ENCODE measurements around the gene TEX2. TPM values are rescaled to one million over a fixed set of nuclear protein-coding genes. Genes with fewer than 3 reads are reported as not detected.
A peak's percentile ranks its signal among the peaks of the same experiment; 100 is the strongest.

TEX2 gene
- total and polyA plus RNA-seq, 2 of the 13 experiments (the other 11 are each of a cell fraction or from before 2014, with no cell fraction given), result 21.4 to 37.7 TPM

GRCh38 chr17:64187093-64187895, 75.8 kb downstream of the TEX2 start (continued):
- TF ChIP-seq IKZF4 (CRISPR knock-in tag; IDR thresholded peaks at IDR 0.05; ENCODE audit: borderline replicate concordance, low read depth, not compliant biosample characterization) (no peak), SAFB2 (CRISPR knock-in tag; IDR thresholded peaks at IDR 0.05; ENCODE audit: borderline replicate concordance, low read depth) (peak; percentile 62; the same call in 1 of the 2 replicates), BATF2 (CRISPR knock-in tag; IDR thresholded peaks at IDR 0.05) (no peak), MYPOP (CRISPR knock-in tag; IDR thresholded peaks at IDR 0.05) (peak; percentile 62; the same call in 1 of the 2 replicates), GTF2F1 (IDR thresholded peaks at IDR 0.05; ENCODE audit: low read length) (no peak), PRDM4 (CRISPR knock-in tag; IDR thresholded peaks at IDR 0.05; ENCODE audit: borderline replicate concordance) (no peak), MATR3 (CRISPR knock-in tag; IDR thresholded peaks at IDR 0.05) (no peak), LBX2 (CRISPR knock-in tag; IDR thresholded peaks at IDR 0.05; ENCODE audit: borderline replicate concordance) (no peak), TRAFD1 (CRISPR knock-in tag; IDR thresholded peaks at IDR 0.05; ENCODE audit: borderline replicate concordance) (peak; percentile 85; the same call in 1 of the 2 replicates), ZMYM3 (CRISPR knock-in tag; IDR thresholded peaks at IDR 0.05) (no peak), ZNF703 (CRISPR knock-in tag; IDR thresholded peaks at IDR 0.05; ENCODE audit: borderline replicate concordance) (no peak), ZFP36L1 (CRISPR knock-in tag; IDR thresholded peaks at IDR 0.05) (no peak), CHD2 (IDR thresholded peaks at IDR 0.05; ENCODE audit: low read depth, low read length) (no peak), CBX1 (IDR thresholded peaks at IDR 0.05; ENCODE audit: low read depth) (no peak), BORCS8-MEF2B (CRISPR knock-in tag; IDR thresholded peaks at IDR 0.05) (no peak), ZBTB10 (CRISPR knock-in tag; IDR thresholded peaks at IDR 0.05; ENCODE audit: borderline replicate concordance) (no peak), MEIS1 (CRISPR knock-in tag; IDR thresholded peaks at IDR 0.05; ENCODE audit: borderline replicate concordance) (0 out of 2 replicates have a peak, but pooled peaks have one; percentile 50), MAZ (IDR thresholded peaks at IDR 0.05; ENCODE audit: borderline replicate concordance, low read depth, low read length) (no peak), MAZ (CRISPR knock-in tag; IDR thresholded peaks at IDR 0.05; ENCODE audit: low read depth) (no peak)

Measured in HepG2 (cell line).